PFSK-1 (cell line): ENCODE data around the gene PI4KA.

Source experiments
- FOXP2 ChIP-seq: optimal IDR thresholded peaks from 2 replicates; pipeline ENCODE3; 2011; ENCODE audit warnings: borderline replicate concordance, control low read depth, inconsistent platforms; ENCODE audit not compliant: insufficient read depth; ENCODE audit errors: extremely low read length, extremely low read depth
- POLR2AphosphoS5 ChIP-seq: IDR thresholded peaks from 2 replicates; pipeline ENCODE4 v1.6.1; 2012; ENCODE audit warnings: low read depth, mild to moderate bottlenecking, control low read depth, low read length, moderate library complexity
- SIN3A ChIP-seq: IDR thresholded peaks from 2 replicates; pipeline ENCODE4 v1.6.1; 2012; ENCODE audit warnings: mild to moderate bottlenecking, low read length, moderate library complexity, borderline replicate concordance; ENCODE audit not compliant: insufficient read depth
- TAF1 ChIP-seq: IDR thresholded peaks from 2 replicates; pipeline ENCODE4 v1.6.1; 2012; ENCODE audit warnings: low read length, control low read depth, borderline replicate concordance; ENCODE audit not compliant: insufficient read depth
- TF ChIP-seq, protein P1 (sequence below), 2 experiments: IDR thresholded peaks; 2 replicates each; pipeline versions ENCODE4 v1.6.1 to v1.8.0; 2011 to 2012; ENCODE audit warnings: low read depth in 2 of 2, low read length in 2 of 2, control low read depth in 1 of 2, inconsistent platforms in 1 of 2, mild to moderate bottlenecking in 1 of 2, moderate library complexity in 1 of 2; ENCODE audit not compliant: insufficient read depth in 1 of 2

- TF ChIP-seq TAF1 (no peak), SIN3A (no peak), POLR2AphosphoS5 (no peak), FOXP2 (no peak)
- TF ChIP-seq, protein P1, sequence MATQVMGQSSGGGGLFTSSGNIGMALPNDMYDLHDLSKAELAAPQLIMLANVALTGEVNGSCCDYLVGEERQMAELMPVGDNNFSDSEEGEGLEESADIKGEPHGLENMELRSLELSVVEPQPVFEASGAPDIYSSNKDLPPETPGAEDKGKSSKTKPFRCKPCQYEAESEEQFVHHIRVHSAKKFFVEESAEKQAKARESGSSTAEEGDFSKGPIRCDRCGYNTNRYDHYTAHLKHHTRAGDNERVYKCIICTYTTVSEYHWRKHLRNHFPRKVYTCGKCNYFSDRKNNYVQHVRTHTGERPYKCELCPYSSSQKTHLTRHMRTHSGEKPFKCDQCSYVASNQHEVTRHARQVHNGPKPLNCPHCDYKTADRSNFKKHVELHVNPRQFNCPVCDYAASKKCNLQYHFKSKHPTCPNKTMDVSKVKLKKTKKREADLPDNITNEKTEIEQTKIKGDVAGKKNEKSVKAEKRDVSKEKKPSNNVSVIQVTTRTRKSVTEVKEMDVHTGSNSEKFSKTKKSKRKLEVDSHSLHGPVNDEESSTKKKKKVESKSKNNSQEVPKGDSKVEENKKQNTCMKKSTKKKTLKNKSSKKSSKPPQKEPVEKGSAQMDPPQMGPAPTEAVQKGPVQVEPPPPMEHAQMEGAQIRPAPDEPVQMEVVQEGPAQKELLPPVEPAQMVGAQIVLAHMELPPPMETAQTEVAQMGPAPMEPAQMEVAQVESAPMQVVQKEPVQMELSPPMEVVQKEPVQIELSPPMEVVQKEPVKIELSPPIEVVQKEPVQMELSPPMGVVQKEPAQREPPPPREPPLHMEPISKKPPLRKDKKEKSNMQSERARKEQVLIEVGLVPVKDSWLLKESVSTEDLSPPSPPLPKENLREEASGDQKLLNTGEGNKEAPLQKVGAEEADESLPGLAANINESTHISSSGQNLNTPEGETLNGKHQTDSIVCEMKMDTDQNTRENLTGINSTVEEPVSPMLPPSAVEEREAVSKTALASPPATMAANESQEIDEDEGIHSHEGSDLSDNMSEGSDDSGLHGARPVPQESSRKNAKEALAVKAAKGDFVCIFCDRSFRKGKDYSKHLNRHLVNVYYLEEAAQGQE (IDR thresholded peaks at IDR 0.05; ENCODE audit: insufficient read depth in 1 of 2, low read depth in 2 of 2, low read length in 2 of 2), result no peak
These were observed 94.8 kb downstream of the PI4KA start for GRCh38 chr22:20763630-20764470.
